H1 (cell line): ENCODE measurements around the gene TSC2. TPM values are rescaled to one million over a fixed set of nuclear protein-coding genes. Genes with fewer than 3 reads are reported as not detected.

ENCODE experiments used
- BCL11A ChIP-seq, 2 experiments: IDR thresholded peaks; one replicate each; pipeline ENCODE4 v1.6.1; 2011; ENCODE audit warnings: low read depth in 2 of 2, low read length in 2 of 2, mild to moderate bottlenecking in 2 of 2
- CBX5 ChIP-seq: fragments of 300-800, 300-1000 bp; sonication (generic); IDR thresholded peaks from 2 replicates; pipeline ENCODE4 v1.7.1; 2016; ENCODE audit warnings: antibody characterized with exemption, low read length, low read depth
- CHD2 ChIP-seq: IDR thresholded peaks from 2 replicates; pipeline ENCODE4 v1.6.1; 2012; ENCODE audit warnings: low read length, improper control_type of control experiment
- CHD7 ChIP-seq: fragments of 300-600 bp; sonication (generic); IDR thresholded peaks from 2 replicates; pipeline ENCODE4 v1.7.1; 2012; ENCODE audit warnings: low read length, moderate library complexity, mild to moderate bottlenecking, inconsistent platforms; ENCODE audit not compliant: insufficient replicate concordance
- KDM1A ChIP-seq: fragments of 200-600, 300-600 bp; sonication (generic); IDR thresholded peaks from 2 replicates; pipeline ENCODE4 v1.7.1; 2016; ENCODE audit warnings: mild to moderate bottlenecking, low read length, borderline replicate concordance
- MAFK ChIP-seq: IDR thresholded peaks from 2 replicates; pipeline ENCODE4 v1.6.1; 2012; ENCODE audit warnings: low read depth, mild to moderate bottlenecking, improper control_type of control experiment, low read length
- NANOG ChIP-seq: IDR thresholded peaks from 2 replicates; pipeline ENCODE4 v1.6.1; 2011; ENCODE audit warnings: low read length, low read depth, mild to moderate bottlenecking, inconsistent platforms; ENCODE audit not compliant: insufficient read depth, poor library complexity, severe bottlenecking
- POU5F1 ChIP-seq: IDR thresholded peaks from 2 replicates; pipeline ENCODE4 v1.6.1; 2011; ENCODE audit warnings: low read depth, mild to moderate bottlenecking, low read length, moderate library complexity
- SIRT6 ChIP-seq: IDR thresholded peaks from one replicate; pipeline ENCODE4 v1.7.1; 2012; ENCODE audit warnings: low read length, inconsistent platforms
- SRF ChIP-seq: IDR thresholded peaks from 2 replicates; pipeline ENCODE4 v1.6.1; 2011; ENCODE audit warnings: mild to moderate bottlenecking, low read depth, low read length, moderate library complexity
- YY1 ChIP-seq: IDR thresholded peaks from 2 replicates; pipeline ENCODE4 v1.6.1; 2011; ENCODE audit warnings: low read depth, mild to moderate bottlenecking, low read length
- polyA plus RNA-seq, 7 experiments: library from polyadenylated mRNA; depleted of rRNA in 3 of 7; stranded (reverse) in 5 of 7; unstranded in 2 of 7; fragments of >200 nt in 5 of 7; fragments of 200-250 nt in 2 of 7; gene quantifications; 1 replicate in 5 of 7; 2 replicates in 1 of 7; 4 replicates in 1 of 7; pipeline versions ENCODE4 v1.2.1 to v1.2.3, GENCODE V29; 2011 to 2013; ENCODE audit warnings: missing spikeins in 2 of 7, mixed read lengths in 2 of 7
- total RNA-seq: library from RNA; stranded (reverse); fragmentation: NEBNext Ultra II Directional; extraction: Animal tissue kit (Norgen Biotek cat#: 25700); gene quantifications from 2 replicates; pipeline ENCODE4 v1.2.1, GENCODE V29; 2021

Gene TSC2
- total and polyA plus RNA-seq, 2 of the 8 experiments (the other 6 are each of a cell fraction or from before 2014, with no cell fraction given), result 65.9 to 96.6 TPM

- TF ChIP-seq CHD7 (no peak), POU5F1 (no peak), SIRT6 (no peak), CHD2 (no peak; the same call in 1 of the 2 replicates), BCL11A (IDR thresholded peaks at IDR 0.05; ENCODE audit: low read depth in 2 of 2, low read length in 2 of 2) (no peak), MAFK (no peak), KDM1A (no peak), SRF (no peak), YY1 (peak; percentile 95), CBX5 (no peak), NANOG (peak; percentile 1)
Measured at GRCh38 chr16:2003827-2004641, 43.8 kb upstream of the TSC2 start (continued).
